GM19397 (cell line): ENCODE data around the gene P2RX5.
A peak's percentile ranks its signal among the peaks of the same experiment; 100 is the strongest.

Source experiments
- ATAC-seq: cut with Tn5 transposase; IDR thresholded peaks from one replicate; pipeline ENCODE4 v1.9.1; 2021; ENCODE audit warnings: mild to moderate bottlenecking, moderate library complexity; ENCODE audit not compliant: unreplicated experiment

Gene P2RX5

DNA sequence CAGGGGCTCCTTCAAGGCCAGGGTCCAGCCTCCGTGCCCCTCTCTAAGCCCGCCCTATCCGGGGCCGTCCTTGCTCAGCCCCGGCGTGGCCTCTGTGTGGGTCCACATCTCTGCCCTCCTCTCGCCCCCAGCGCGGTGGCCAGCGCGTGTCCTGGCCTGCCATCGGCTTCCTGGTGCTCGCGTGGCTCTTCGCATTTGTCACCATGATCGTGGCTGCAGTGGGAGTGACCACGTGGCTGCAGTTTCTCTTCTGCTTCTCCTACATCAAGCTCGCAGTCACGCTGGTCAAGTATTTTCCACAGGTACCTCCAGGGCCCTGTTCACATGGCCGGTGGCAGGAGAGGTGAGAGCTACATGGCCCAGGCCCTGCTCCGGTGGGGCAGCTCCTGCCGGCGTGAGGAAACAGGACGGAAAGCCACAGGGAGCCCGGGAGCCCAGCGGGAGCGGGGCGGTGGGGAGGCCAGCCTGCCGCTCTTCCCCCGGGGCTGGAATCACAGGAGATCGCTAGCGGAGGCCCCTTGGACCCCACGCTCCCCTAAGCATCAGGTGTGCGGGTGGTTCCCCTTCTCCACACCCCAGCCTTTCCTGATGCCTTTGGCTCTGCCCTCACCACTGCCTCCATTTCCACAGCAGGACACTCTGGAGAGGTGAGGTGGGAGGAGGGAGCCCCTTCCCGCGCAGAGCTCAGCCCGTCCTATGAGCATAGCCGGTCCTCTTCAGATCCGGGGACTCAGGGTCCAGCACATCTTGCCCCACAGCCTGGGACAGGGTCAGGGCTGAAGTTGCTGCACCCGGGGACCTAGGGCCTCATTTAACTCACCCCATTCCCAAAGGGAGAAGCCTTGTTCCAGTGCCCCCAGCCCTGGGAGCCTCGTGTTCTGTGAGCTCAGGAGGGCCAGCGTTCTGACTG, 37.8 kb downstream of the P2RX5 start:
- no peak for ATAC-seq

DNA sequence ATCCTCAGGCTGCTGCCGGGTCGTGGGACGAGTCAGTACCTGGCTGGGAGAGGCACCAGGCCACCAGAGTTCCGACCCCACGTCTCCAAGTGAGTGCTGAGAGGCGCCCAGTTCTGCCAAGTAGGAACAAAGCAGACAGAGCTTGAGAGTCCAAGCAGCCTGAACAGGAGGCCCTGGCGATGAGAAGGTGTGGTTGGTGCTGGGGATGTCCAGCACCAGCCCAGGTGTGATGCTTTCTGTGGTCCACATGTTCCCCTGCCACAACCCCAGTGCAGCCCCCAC, 38.4 kb downstream of the P2RX5 start:
- no peak for ATAC-seq

DNA sequence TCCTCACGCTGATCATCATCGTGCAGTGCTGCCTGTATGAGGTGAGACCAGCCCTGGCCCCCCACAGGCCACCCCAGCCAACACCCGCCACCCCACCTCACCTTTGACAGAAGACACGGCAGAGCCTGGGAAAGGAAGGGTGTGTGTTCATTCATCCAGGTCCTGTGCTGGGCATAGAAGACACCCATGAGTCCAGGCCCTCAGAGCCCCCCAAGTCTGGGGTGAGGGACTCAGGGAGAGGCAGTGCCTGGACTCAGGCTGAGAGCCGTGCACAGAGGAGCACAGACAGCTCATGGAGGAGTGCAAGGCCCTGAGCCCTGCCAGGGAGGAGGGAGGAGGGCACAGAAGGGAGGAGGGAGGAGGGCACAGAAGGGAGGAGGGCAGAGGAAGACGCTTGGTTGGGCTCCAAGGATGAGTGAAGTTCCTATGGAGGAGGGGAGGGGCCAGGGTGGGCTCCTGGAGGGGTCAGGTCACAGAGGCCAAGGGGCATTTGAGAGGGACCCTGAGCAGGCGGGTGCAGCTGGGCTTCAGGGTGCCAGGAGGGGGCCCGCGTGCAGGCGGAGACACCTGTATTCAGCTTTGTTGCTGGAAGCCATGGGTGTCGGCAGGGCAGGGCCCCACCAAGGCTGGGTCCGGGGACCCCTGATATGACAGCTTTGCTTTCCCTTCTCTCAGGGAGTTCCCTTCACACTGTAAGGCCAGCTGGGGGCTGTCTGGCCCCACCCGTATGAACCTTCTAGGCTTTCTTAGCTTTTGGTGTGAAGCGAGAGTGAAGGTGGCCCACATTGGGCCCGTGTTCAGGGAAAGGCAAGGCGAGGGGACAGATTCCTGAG, 39.0 kb downstream of the P2RX5 start:
- no peak for ATAC-seq

DNA sequence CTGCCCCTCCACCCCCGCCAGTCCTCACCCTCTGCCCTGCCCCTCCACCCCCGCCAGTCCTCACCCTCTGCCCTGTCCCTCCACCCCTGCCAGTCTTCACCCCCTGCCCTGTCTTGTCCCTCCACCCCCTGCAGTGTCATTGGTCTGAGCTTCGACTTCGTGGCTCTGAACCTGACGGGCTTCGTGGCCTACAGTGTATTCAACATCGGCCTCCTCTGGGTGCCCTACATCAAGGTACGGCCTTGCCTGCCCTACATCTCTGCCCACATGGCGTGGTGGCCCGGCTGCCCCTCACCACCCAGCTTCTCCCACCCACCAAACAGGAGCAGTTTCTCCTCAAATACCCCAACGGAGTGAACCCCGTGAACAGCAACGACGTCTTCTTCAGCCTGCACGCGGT, 39.6 kb downstream of the P2RX5 start:
- ATAC-seq = no peak

DNA sequence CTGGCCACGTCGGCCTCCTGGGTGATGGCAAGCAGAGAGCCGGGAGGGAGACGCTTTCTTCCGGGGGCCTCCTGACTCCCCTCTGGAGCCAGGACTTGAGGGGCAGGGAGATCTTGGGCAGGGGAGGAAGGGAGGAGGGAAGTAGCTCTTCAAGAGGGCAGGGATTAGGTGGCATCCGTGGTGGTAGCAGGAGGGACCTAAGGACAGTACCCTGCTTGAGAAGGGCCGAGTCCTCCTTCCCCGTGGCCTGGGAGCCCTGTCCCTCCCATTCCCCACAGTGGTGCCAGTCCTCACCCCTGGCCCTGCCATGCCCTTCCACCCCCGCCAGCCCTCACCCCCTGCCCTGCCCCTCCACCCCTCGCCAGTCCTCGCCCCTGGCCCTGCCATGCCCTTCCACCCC, 40.2 kb downstream of the P2RX5 start:
- ATAC-seq = no peak

DNA sequence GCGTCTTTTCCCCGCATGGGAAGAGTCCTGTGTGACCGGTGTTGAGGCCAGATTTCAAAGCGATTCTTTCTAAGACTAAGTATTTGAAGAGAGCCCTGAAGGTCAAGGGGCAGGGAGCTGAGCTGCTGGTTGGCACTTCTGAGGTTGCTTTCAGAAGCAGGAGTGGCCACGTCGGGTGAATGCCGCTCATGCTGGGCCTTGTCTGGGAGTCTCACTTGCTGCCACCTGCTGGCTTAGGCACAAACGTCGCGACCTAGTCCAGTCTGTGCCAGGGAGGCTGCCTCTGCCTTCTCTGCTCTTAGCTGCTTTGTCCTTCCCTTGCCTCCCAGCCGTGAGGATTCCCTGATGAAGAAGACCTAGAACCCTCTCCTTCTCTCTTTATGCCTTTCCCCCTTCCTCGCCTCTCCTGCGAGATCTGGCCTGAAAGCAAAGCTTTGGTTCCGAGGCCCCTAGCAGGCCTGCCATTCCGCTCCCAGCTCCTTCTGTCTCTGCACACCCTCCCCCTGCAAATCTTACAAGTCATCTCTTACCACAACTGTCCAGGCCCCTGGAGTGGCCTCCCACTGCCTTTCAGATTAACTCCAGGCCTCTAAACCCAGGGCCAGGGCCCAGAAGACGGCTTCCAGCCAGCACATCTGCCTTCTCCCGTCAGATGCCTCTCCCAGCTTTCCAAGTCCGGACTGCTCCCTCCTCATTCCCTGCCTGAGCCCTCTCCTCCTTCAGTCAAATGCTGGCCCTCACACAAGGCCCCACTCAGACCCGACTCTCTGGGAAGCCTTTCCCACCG, 48.0 kb downstream of the P2RX5 start:
- ATAC-seq = no peak

DNA sequence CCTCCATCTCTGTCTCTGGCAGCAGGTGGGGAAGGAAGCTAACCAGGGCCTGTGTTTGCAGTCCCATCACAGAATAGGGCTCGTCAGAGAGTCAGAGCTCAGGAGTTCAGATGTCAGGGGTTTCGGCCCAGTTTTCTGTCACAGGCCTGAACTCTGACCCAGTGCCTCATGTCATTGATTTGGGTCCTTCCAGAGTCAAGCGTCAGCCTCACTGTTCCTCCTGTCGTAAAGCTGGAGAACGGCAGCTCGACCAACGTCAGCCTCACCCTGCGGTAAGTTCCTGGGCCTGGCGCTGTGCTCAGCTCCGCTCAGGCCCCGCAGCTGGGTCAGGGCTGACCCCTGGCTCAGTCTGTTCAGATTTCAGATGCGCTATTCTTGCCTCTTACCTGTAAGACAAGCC, 48.7 kb downstream of the P2RX5 start:
- no peak for ATAC-seq

DNA sequence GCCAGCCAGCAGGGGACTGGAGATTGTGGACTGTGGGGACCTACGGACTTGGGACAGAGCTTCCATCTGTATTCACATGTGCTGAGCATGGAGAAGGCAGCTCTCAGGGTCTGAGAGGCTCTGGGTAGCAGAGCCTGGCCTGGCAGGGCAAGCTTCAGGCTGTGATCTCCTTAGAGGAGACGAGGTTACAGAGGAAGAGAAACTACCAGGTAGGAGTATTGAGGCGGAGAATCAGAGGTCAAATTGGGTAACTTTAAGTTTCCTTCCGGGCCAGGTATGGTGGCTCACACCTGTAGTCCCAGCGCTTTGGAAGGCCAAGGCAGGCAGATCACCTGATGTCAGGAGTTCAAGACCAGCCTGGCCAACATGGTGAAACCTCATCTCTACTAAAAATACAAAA, 50.6 kb downstream of the P2RX5 start:
- no peak for ATAC-seq

DNA sequence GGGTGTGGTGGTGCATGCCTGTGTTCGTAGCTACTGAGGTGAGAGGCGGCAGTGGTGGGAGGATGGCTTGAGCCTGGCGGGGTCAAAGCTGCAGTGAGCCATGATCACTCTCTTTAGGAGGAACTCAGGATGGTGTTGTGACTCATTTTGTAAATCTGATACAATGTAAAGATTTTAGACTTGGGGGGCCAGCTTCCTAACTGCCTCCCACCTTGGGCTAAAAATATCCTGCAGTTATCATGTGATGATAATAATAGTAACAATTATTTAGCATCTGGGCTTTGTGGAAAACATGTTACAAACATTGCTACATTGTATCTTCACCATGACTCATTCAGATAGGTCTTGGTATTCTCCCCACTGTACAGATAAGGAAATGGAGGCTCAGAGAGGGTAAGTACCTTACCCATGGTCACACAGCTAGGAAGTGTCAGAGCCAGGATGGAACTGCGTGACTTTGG, 52.0 kb downstream of the P2RX5 start:
- no peak for ATAC-seq

DNA sequence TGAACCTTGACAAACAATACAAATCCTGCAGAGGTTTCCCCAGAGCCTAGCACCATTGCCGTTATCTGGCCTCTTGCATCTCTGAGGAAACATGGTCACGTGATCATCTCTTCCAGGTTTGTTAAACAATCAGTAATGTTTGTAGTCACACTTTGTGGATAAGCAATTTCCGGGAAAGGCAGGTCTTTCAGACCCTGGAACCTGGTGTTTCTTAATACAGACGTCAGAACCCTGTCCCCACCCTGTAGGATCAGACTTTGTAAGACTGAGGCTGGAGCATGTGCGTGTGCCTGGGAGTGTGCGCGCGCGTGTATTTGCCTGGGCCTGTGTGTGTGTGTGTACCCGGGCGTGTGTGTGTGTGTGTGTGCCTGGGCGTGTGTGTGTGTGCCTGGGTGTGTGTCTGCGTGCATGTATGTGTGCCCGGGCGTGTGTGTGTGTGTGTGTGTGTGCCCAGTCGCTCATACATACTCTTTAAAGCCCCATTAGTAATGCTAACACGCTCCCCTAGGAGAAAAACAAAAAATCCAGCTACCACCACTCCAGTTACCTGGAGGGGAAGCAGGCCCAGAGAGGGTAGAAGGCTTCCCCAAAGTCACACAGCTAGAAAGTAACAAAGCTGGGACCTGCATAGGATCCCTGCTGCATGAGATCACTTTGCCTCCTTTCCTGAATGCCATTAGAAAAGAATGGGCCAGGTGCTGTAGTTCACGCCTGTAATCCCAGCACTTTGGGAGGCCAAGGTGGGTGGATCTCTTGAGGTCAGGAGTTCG, 54.1 kb downstream of the P2RX5 start:
- no peak for ATAC-seq

DNA sequence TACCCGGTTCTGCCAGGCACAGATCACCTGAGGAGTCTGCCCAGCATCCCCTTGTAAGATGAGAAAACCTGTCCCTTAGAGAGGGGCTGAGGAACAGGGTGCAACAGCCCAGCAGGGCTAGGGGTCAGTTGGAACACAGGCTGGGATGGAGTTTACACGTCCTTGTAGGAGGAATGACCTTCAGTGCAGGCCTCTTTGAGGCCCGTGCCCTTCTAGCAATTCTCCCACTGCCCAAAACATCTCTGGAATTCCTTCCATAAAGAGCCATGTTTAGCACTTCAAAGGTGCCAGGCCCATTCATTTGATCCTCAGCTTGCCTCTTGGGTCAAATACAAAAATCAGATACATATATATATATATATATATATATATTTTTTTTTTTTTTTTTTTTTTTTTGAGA, 54.9 kb downstream of the P2RX5 start:
- no peak for ATAC-seq

DNA sequence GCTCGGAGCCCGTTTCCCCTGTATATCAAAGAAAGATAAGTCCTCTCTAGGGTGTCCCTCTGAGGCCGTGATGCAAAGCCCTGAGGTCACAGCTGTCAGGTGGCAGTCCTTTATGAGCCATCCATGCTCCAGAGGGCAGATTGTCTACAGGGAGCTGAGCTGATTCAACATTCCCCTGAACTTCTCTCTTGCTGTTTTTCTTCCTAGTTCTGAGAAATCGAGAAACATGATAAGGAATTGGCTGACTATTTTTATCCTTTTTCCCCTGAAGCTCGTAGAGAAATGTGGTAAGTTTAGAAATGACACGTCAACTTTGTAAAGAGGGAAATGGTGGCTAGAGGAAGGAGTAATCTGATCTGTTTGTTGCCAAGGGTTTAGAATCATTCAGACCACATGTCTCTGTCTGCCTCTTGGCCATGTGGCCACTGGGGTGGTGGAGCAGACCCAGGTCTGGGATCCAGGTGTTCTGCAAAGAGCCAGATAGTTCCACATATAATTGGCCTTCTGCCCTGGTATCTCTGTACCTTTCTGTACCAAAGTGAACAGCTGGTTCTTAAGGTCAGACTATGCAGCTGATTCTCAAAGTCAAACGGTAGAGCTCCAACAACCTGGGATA, 55.9 kb downstream of the P2RX5 start:
- ATAC-seq = no peak

DNA sequence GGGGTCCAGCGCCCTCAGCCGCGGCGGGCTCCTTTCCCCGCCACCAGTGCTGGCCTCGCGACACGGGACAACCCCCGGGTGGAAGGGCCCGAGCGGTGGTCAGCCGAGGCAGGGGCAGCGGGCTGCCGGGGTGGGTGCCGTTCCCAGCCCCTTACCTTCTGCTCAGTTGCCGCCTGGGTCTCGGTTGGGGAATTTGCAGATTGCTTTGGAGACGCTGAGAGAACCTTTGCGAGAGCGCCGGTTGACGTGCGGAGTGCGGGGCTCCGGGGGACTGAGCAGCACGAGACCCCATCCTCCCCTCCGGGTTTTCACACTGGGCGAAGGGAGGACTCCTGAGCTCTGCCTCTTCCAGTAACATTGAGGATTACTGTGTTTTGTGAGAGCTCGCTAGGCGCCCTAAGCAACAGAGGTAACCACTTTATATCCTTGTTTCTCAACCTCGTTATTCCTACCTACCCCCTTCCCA, 59.0 kb downstream of the P2RX5 start:
- peak; percentile 15 for ATAC-seq

DNA sequence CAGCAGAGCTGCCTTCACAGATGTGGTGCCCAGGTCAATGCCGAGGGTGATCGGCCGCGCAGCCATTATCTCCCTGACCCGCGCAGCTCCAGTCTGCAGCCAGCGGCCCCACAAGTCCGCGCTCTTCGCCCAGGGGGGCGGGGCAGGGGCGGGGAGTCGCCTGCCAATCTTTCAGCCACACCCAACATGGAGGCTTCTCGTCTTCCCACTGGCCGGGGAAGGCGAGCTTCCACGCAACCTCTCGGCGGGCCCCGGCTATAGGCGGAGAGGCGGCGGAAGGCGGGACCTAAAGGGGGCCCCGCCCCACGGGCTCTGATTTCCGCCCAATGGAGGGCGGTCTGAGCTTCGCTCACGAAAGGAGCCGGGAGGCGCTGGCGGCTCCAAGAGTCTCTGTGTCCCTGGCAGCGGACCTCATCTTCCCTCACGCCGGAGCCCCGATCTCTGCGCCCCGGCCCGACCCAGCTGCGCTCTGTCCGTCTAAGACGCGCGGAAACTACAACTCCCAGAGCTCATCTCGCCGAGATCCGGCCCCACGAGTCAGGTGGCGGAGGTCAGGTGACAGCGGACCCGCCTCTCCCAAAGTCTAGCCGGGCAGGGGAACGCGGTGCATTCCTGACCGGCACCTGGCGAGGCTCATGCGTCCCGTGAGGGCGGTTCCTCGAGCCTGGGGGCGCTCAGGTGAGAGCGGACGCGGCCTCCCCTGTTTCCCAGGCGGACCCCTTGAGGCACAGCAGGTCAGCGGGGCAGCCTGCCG, 59.6 kb downstream of the P2RX5 start, which contains the start of the genes CTNS and SHPK:
Gene CTNS, plus strand, starts transcription at position 607 of the 754 bp plus-strand sequence. CDS start 3,447 bp downstream, outside the sequence.
Gene SHPK, minus strand, starts transcription at position 97 of the 754 bp plus-strand sequence. Its CDS starts 31 bp downstream, at position 66.
- peak; percentile 93 for ATAC-seq

DNA sequence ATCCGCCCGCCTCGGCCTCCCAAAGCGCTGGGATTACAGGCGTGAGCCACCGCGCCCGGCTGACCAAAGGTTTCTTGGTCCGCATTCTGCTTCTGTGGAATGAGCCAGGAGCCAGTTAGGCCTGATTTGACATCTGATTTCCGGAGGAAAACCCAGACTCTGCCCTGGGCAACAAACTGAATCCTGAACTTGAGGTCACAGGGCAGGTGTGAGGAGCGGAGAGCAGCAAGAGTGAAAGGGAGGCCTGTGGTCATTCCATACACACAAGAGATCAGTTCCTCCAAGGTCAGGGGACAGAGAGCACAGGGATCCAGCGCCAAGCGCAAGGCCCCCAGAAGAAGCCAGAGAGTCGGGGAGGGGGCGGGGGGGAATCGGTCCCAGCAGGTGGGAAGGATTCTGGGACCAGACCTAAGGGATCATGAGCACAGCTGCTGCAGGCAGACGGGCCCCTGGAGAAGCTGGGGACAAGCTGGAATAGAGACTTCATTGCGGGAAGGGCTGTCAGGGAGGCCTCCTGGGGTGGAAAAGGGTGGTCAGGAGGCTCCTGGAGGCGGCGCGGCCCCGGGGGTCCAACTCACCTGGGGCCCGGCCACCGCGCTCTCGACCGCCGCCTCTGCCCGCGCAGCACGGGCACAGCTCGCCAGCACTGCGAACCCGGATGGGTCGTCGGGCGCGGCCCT, 60.3 kb downstream of the P2RX5 start:
- peak; percentile 34 for ATAC-seq

DNA sequence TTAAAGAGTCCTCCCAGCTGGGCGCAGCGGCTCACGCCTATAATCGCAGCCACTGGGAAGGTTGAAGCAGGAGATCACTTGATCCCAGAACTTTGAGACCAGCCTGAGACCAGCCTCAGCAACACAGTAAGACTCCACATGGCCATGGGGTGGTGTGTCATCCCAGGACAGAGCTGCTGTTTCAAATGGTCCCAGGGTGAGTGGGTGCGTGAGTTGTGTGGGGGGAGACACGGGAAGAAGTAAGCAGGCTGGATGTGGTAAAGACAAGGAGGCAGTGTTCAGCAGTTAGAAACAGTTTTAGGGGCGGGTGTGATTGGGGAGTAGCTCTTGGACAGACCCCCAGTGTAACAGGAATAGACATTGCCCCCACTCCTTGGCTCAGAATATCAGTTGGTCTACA, 63.7 kb downstream of the P2RX5 start:
- no peak for ATAC-seq

DNA sequence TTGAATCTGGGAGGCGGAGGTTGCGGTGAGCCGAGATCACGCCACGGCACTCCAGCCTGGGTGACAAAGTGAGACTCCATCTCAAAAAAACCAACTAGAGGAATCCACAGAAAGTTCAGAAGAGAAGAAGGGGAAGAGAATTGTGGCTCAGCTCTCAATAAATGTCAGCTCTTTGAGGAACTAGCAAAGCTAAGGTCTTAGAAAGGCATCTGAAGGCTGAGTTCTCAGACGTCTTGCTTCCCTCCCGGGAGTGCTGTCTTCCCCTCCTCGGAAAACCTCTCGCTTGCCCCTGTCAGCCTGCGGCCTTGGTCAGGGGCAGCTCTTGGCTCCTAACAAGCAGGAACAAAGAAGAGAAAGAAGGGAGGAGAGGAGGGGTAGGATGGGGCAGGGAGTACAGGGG, 65.2 kb downstream of the P2RX5 start:
- ATAC-seq = no peak

DNA sequence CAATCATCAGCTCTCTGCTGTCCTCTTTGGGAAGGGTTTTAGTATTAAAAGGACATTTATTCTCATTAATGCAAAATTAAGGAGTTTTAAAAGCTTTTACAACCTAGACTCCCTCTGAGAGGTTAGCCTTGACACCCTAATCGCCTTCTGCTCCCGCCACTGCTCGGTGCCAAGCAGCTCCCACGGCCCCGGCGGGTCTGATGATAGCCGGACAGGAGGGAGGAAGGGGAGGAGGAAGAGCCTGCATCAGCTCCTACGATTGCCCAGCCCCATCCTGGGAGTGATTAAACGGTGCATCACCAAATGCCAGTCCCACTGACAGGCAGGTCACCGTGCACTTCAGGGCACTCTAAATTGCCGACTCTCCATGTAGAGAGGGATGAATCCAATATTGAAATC, 68.2 kb downstream of the P2RX5 start:
- ATAC-seq = no peak
